ENCODE data around the gene MICAL3. TPM values are rescaled to one million over a fixed set of nuclear protein-coding genes. Genes with fewer than 3 reads are reported as not detected.

Gene MICAL3
- total RNA-seq, 1 donor from 2014 or later: 85.7 TPM

- ATAC-seq (peak; percentile 36), DNase-seq (ENCODE audit: missing footprints) (no peak)
- intact Hi-C loops (cut with DNase I): no loop called here
These were observed 60.2 kb downstream of the MICAL3 start for GRCh38 chr22:17964156-17964555.

DNA sequence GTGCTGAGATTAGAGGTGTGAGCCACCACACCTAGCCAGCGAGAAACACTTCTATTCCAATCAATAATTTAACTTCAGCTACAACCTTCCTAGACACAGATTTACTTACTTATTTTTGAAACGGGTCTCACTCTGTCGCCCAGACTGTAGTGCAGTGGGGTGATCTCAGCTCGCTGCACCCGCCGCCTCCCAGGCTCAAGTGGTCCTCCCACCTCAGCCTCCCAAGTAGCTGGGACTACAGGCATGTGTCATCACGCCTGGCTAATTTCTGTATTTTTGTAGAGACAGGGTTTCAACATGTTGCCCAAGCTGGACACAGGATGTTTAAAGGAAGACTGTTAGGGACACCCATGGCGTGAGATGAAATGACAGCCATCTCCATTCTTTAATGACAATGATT lies 61.3 kb downstream of the MICAL3 start:
- DNase-seq (ENCODE audit: missing footprints) (no peak), ATAC-seq (no peak)
- intact Hi-C loops (cut with DNase I): no loop called here

- intact Hi-C loops (cut with DNase I): no loop called here
- ATAC-seq: no peak
- no peak for DNase-seq (ENCODE audit: missing footprints)
These were observed 62.2 kb downstream of the MICAL3 start for GRCh38 chr22:17962168-17962567.

DNA sequence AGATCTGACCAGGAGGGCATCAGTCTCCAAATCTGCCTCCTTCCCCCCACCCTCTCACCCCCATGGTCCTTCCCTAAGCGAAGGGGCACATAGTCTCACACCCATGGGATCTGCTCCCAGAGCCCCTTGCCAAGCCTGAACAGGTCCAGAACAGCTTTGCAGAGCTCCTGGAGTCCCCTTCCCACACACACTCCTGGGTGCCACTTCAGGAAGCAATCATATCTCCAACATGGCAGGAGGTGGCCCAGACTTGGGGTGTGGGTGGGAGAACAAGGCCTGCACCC lies 63.0 kb downstream of the MICAL3 start:
- no peak for DNase-seq (ENCODE audit: missing footprints)
- ATAC-seq: no peak
- intact Hi-C loops (cut with DNase I): no loop called here

GRCh38 chr22:17960695-17961445 lies 63.5 kb downstream of the MICAL3 start:
- DNase-seq (ENCODE audit: missing footprints) (no peak), ATAC-seq (no peak)
- intact Hi-C loops (cut with DNase I): no loop called here

DNA sequence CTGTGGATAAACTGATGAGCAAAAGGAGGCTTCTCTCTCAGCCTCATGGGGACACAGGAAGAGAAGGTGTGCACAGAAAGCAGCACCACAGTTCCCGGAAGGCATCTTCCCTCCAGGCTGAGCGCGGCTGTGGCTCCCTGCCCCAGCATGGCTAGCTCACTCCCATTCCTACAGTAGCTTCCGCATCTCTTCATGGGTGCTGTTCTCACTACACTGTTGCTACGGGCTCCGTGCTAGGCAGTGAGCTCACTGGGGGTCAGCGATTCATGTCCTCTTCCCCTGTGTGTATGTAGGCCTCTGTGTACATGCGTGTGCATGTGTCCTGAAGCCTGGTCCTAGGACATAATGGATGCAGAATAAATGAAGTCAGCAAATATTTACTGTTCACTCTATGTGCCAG lies 64.3 kb downstream of the MICAL3 start:
- DNase-seq (ENCODE audit: missing footprints) (no peak), ATAC-seq (no peak)
- intact Hi-C loops (cut with DNase I): no loop called here

DNA sequence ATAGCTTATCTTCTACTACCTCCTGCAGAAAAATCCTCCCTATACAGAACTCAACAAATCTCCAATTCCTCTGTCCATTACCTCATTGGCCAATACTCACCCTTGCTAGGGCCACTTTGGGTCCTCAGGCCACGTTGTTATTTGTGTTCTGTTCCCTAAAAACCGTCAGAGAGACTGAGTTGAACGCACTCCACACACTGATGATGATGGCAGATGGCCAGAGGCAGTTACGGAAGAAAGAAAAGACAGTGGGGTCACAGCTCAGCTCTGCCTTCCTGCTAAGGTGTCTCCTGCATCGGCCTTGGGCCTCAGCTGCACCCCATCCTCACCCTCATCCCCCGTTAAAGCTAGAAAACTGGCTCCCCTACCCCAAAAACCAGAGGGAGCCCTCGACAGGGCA lies 66.2 kb downstream of the MICAL3 start:
- intact Hi-C loops (cut with DNase I): no loop called here
- DNase-seq (ENCODE audit: missing footprints) (no peak), ATAC-seq (no peak)

DNA sequence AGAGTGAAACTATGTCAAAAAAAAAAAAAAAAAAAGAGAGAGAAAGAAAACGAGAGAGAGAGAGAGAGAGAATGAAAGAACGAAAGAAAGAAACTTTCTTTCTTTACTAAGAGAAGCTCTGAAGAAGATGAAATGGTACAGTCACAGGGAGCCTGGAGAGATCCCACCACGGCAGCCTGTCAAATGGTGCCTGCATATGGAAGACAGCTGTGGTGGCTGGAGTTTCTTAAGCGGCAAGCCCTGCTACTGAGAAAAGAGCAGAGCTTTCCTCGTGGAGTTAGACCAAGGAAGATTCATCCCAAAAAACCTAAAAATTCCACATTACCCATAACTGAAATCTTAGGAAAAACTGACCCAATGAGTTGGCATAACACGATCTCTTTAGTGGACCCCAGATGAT lies 66.7 kb downstream of the MICAL3 start:
- intact Hi-C loops (cut with DNase I): no loop called here
- DNase-seq (ENCODE audit: missing footprints) (no peak), ATAC-seq (peak; percentile 56)

DNA sequence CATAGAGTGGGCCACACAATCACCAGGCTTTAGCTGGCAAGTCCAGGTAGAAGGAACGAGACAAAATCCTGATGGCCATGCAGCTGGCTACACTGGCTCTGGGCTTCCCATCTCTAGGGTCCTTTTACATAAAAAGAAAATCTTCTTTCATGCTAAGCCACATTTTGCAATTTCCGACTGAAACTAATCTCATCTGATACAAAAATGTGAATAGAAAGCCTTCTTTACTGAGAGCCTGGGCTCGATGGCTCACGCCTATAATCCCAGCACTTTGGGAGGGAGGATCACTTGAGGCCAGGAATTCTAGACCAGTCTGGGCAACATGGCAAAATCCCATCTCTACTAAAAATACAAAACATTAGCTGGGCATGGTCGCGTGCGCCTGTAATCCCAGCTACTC lies 67.2 kb downstream of the MICAL3 start:
- intact Hi-C loops (cut with DNase I): no loop called here
- DNase-seq (ENCODE audit: missing footprints): no peak
- ATAC-seq: no peak

- no peak for ATAC-seq
- intact Hi-C loops (cut with DNase I): no loop called here
These were observed 67.7 kb downstream of the MICAL3 start for GRCh38 chr22:17956630-17957029.

GRCh38 chr22:17955590-17956379 lies 68.6 kb downstream of the MICAL3 start:
- intact Hi-C loops (cut with DNase I): no loop called here
- DNase-seq (ENCODE audit: missing footprints) (no peak), ATAC-seq (no peak)

More at GRCh38 chr22:17956630-17957029, 67.7 kb downstream of the MICAL3 start:
- DNase-seq (ENCODE audit: missing footprints): no peak

DNA sequence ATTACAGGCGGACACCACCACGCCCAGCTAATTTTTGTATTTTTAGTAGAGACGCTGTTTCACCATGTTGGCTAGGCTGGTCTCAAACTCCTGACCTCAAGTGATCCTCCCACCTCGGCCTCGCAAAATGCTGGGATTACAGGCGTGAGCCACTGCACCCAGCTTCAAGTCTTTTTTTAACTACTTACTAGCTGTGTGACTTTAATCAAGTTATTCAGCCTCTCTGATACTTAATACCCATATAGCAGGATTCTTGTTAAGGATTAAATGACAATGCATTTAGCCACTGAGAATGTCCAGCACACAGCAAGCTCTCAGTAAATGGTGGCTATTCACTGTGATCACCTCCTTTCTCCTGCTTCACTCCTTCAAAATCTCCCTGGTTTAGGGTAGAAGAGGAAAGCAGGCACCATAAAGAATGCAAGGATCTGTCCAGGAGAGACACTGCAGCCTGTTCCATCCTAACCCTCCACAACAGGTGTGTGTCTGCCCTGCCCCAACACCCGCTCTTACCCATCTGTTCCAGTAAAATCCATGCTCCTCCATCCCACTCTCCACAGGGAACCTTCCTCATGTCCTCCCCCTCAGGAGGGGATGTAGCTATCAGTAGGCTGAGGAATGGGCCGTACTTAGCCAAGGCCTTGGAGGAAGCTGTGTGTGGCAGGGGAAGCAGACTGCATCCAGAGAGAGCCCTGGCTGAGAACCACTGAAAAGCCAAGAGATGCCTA lies 69.3 kb downstream of the MICAL3 start:
- DNase-seq (ENCODE audit: missing footprints) (no peak), ATAC-seq (no peak)
- intact Hi-C loops (cut with DNase I): no loop called here

GRCh38 chr22:17954200-17954859 lies 70.0 kb downstream of the MICAL3 start:
- intact Hi-C loops (cut with DNase I): no loop called here
- ATAC-seq: no peak
- no peak for DNase-seq (ENCODE audit: missing footprints)

DNA sequence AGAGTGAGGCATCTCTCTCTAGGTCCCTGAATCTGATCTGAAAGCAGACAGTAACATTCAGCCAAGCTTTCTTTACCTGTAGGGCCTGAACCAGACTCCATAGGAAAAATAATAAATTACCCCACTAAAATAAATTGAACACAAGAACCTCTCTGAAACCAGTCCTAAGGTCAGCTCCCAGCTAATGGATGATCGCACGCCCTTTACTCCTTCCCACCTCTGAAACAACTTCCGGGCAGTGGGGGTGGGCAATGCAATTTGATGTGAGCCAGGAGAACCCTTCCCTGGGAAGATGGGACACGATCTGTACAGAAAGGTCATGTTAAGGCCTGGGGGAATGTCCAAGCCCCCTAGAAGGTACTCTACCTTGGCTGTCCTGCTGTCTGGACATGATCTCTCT lies 71.2 kb downstream of the MICAL3 start:
- no peak for ATAC-seq
- intact Hi-C loops (cut with DNase I): no loop called here

GRCh38 chr22:17952273-17952801 lies 72.0 kb downstream of the MICAL3 start:
- DNase-seq (ENCODE audit: missing footprints) (no peak), ATAC-seq (no peak)
- intact Hi-C loops (cut with DNase I): no loop called here

More for the DNA sequence above, 71.2 kb downstream of the MICAL3 start:
- DNase-seq (ENCODE audit: missing footprints): no peak

GRCh38 chr22:17951315-17951714 lies 73.0 kb downstream of the MICAL3 start:
- DNase-seq (ENCODE audit: missing footprints): no peak
- intact Hi-C loops (cut with DNase I): loop anchor here (1.0 kb wide), 1 partner anchor 19 kb away; no protein-coding TSS in a partner anchor
- ATAC-seq: peak; percentile 37

DNA sequence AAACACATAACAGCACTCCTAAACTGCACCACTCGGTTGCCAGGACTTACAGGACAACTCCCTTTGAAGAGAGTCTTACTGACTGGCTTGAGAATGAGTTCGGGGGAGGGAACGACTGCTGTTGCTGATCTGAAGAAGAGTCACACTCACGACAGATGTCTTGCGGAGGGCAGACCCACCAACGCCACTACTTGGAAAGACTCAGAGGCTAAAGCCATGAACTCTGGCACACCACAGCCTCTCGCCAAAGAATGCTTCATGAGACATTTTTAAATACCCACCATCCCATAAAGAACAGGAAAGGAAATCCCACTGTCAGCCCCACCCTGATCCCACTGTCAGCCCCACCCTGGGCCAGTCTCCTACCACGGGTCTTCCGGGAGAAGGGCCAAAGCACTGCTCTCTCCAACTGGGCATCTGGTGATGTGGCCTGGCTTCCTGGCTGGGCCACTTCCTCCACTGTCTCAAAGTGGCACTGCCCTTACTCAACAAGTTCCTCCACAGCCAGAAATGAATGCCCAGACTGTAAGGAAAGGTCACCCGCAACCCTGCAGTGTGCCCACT lies 73.6 kb downstream of the MICAL3 start:
- no peak for DNase-seq (ENCODE audit: missing footprints)
- intact Hi-C loops (cut with DNase I): loop anchor here (1.0 kb wide), 1 partner anchor 20 kb away; no protein-coding TSS in a partner anchor
- peak; percentile 62 for ATAC-seq

GRCh38 chr22:17949642-17950473 lies 74.5 kb downstream of the MICAL3 start:
- no peak for ATAC-seq
- intact Hi-C loops (cut with DNase I): loop anchor here (5.0 kb wide), 1 partner anchor 38 kb away; no protein-coding TSS in a partner anchor
- DNase-seq (ENCODE audit: missing footprints): no peak
